NCI-H146 treated with DMSO at 0.1 percent for 48 hours (cell line): ENCODE measurements around the gene MAPKAPK2.
A peak's percentile ranks its signal among the peaks of the same experiment; 100 is the strongest.

ENCODE experiments used
- DNase-seq: peaks from one replicate; lab custom pipeline; 2025; ENCODE audit not compliant: unreplicated experiment; lab: John Stamatoyannopoulos, UW

The MAPKAPK2 gene

GRCh38 chr1:206702260-206702659 lies 17.6 kb downstream of the MAPKAPK2 start:
- no peak for DNase-seq

GRCh38 chr1:206702803-206703202 lies 18.1 kb downstream of the MAPKAPK2 start:
- no peak for DNase-seq

- no peak for DNase-seq
These were observed 19.0 kb downstream of the MAPKAPK2 start for GRCh38 chr1:206703661-206704060.

- no peak for DNase-seq
These were observed 19.5 kb downstream of the MAPKAPK2 start for GRCh38 chr1:206704226-206704625.

GRCh38 chr1:206705191-206705590 lies 20.5 kb downstream of the MAPKAPK2 start:
- peak; percentile 93 for DNase-seq

GRCh38 chr1:206705726-206706297 lies 21.1 kb downstream of the MAPKAPK2 start:
- DNase-seq: no peak

- peak; percentile 54 for DNase-seq
These were observed 21.6 kb downstream of the MAPKAPK2 start for GRCh38 chr1:206706298-206706791.

GRCh38 chr1:206706806-206707366 lies 22.2 kb downstream of the MAPKAPK2 start:
- no peak for DNase-seq

GRCh38 chr1:206708058-206708457 lies 23.4 kb downstream of the MAPKAPK2 start:
- DNase-seq: no peak

- DNase-seq: no peak
These were observed 24.2 kb downstream of the MAPKAPK2 start for GRCh38 chr1:206708882-206709281.

- DNase-seq: no peak
These were observed 24.6 kb downstream of the MAPKAPK2 start for GRCh38 chr1:206709322-206709721.

GRCh38 chr1:206709772-206710459 lies 25.2 kb downstream of the MAPKAPK2 start:
- no peak for DNase-seq

GRCh38 chr1:206710460-206710823 lies 25.7 kb downstream of the MAPKAPK2 start:
- no peak for DNase-seq

- no peak for DNase-seq
These were observed 28.4 kb downstream of the MAPKAPK2 start for GRCh38 chr1:206713070-206713469.

GRCh38 chr1:206713910-206714312 lies 29.2 kb downstream of the MAPKAPK2 start:
- no peak for DNase-seq

GRCh38 chr1:206714331-206715058 lies 29.8 kb downstream of the MAPKAPK2 start:
- no peak for DNase-seq

- DNase-seq: no peak
These were observed 30.4 kb downstream of the MAPKAPK2 start for GRCh38 chr1:206715120-206715519.

GRCh38 chr1:206715552-206716158 lies 30.9 kb downstream of the MAPKAPK2 start:
- no peak for DNase-seq

GRCh38 chr1:206716159-206716869 lies 31.6 kb downstream of the MAPKAPK2 start:
- no peak for DNase-seq

GRCh38 chr1:206716870-206717673 lies 32.4 kb downstream of the MAPKAPK2 start:
- DNase-seq: no peak
